Heart right ventricle (tissue), 16 donors: ENCODE measurements around the gene COLEC11. TPM values are rescaled to one million over a fixed set of nuclear protein-coding genes. Genes with fewer than 3 reads are reported as not detected.

Experiments
- ATAC-seq, 8 donors: fragments of 200-7000 bp; cut with Tn5 transposase; one replicate each; pipeline ENCODE4 v1.9.1; 2020; ENCODE audit warnings: mild to moderate bottlenecking in 8 of 8, moderate library complexity in 8 of 8, moderate number of reproducible peaks in 1 of 8
- DNase-seq, 2 donors: peaks; one replicate each; pipeline ENCODE4 v3.0.0-alpha.2; 2020
- H3K27ac ChIP-seq, 10 donors: fragments of 200-600 bp; sonication (generic) in 2 of 10; one replicate each; pipeline versions ENCODE4 v1.5.0 to v1.8.0; 2020 to 2022; ENCODE audit warnings: mild to moderate bottlenecking in 3 of 10
- H3K27me3 ChIP-seq, 7 donors: fragments of 200-600 bp; one replicate each; pipeline ENCODE4 v1.8.0; 2021 to 2022; ENCODE audit warnings: mild to moderate bottlenecking in 2 of 7
- H3K36me3 ChIP-seq, 9 donors: fragments of 200-600 bp; sonication (generic) in 1 of 9; one replicate each; pipeline versions ENCODE4 v1.5.0 to v1.8.0; 2020 to 2022; ENCODE audit warnings: mild to moderate bottlenecking in 2 of 9
- H3K4me1 ChIP-seq, 9 donors: fragments of 200-600 bp; sonication (generic) in 1 of 9; one replicate each; pipeline versions ENCODE4 v1.5.0 to v1.8.0; 2020 to 2022; ENCODE audit warnings: mild to moderate bottlenecking in 4 of 9
- H3K4me3 ChIP-seq, 10 donors: fragments of 200-600 bp; sonication (generic) in 2 of 10; one replicate each; pipeline versions ENCODE4 v1.5.0 to v1.8.0; 2020 to 2022; ENCODE audit warnings: mild to moderate bottlenecking in 7 of 10, moderate library complexity in 2 of 10
- H3K9me3 ChIP-seq, 11 donors: fragments of 200-600 bp in 10 of 11; sonication (generic) in 2 of 11; one replicate each; pipeline versions ENCODE4 v1.5.0 to v1.8.0; 2013 to 2022; ENCODE audit warnings: mild to moderate bottlenecking in 2 of 11, control low read depth in 1 of 11, moderate library complexity in 1 of 11
- CTCF ChIP-seq, 9 donors: fragments of 200-600 bp; sonication (generic) in 2 of 9; IDR thresholded peaks; one replicate each; pipeline versions ENCODE4 v1.5.0 to v1.8.0; 2021 to 2022; ENCODE audit warnings: antibody characterized with exemption in 9 of 9, mild to moderate bottlenecking in 5 of 9, moderate library complexity in 1 of 9
- WGBS, 2 donors: extraction: QIAGEN DNeasy Blood & Tissue Kit; methylation state at CpG; one replicate each; pipeline ENCODE4 v1.1.7; 2013; ENCODE audit warnings: inconsistent platforms in 1 of 2; 5-methylcytosine and 5-hydroxymethylcytosine counted together
- intact Hi-C, 10 donors: fragments of 100-400 bp; cut with DNase I; formaldehyde crosslinking; loops; one replicate each; pipeline versions ENCODE4 v1.11.1 to v1.14.2; 2022
- polyA plus RNA-seq, 2 donors: library from polyadenylated mRNA; stranded (reverse); fragments of 200-250 nt; gene quantifications; one replicate each; pipeline ENCODE4 v1.2.3, GENCODE V29; 2013
- total RNA-seq, 10 donors: library from RNA; stranded (reverse); fragmentation: NEBNext Ultra II Directional in 3 of 10; extraction: Animal tissue kit (Norgen Biotek cat#: 25700) in 3 of 10; gene quantifications; one replicate each; pipeline versions ENCODE4 v1.2.1 to v1.2.4, GENCODE V29; 2021 to 2023
- donor health status: Arrhythmogenic right ventricular cardiomyopathy.
- donor health status: ischemic (EF 13 %, LVEDD 7.1; RV severe dilation, severe dysfunction).
- donor health status: healthy with polysubstance abuse.
- donor health status: DM: no; HTN: yes; CAD: no.
- donor health status: DM: no; HTN: no; CAD: no.
- donor health status: ischemic (EF 25% LVEDD 6.9; RV normal size, moderate dysfunction).
- donor health status: ischemic (EF 25% LVEDD 5.7; RV mildly dilated, moderate dysfunction).
- donor health status: healthy.
- donor health status: DM: yes; HTN: yes; CAD: no.
- donor health status: Ischemic cardiomyopathy.
- donor health status: ischemic (EF 35%, LVEDD 5.7; RV mildly dilated, moderate dysfunction).
- donor health status: nonischemic (EF 11% LVEDD 7.7; RV severe dilation, severe dysfunction).
- donor health status: DM: yes; HTN: yes; CAD: no.
- donor health status: PGD.
- donor health status: ischemic (EF 29% LVEDD 5.4; RV normal size, mild dysfunction).
- donor health status: nonischemic (EF 23%, LVEDD 6.1; RV moderate dilation, normal function).

COLEC11 gene
- total and polyA plus RNA-seq, 12 donors = 2.0 to 26.7 (median 5.2) TPM

GRCh38 chr2:3557639-3558204 is 37.2 kb upstream of the COLEC11 start:
- TF ChIP-seq CTCF (IDR thresholded peaks at IDR 0.05) = no peak
- no peak for DNase-seq
- Histone ChIP-seq H3K9me3 (no peaks in the 10 kb centered on the region), H3K4me3 (peak overlapping the region; percentile 89 to 100 (median 94)), H3K36me3 (peaks cover 0 to 57% (median 20%) of the 10 kb centered on the region in 9 donors), H3K27ac (peak overlapping the region; percentile 16 to 97 (median 91)), H3K27me3 (no peaks in the 10 kb centered on the region), H3K4me1 (peaks cover 0 to 21% (median 19%) of the 10 kb centered on the region in 9 donors)
- intact Hi-C loops = loop anchor here in 4 of 10 donors (1.0 to 2.0 kb wide), 3 partner anchors 17 to 179 kb away; partner anchors contain the start of gene RPS7 (in 4 of the 4)
- 0 to 1% methylated on average over 40 of the region's 40 CpGs for WGBS, 2 donors
- ATAC-seq = peak in 2 of 8 donors; percentile 3 to 11

GRCh38 chr2:3558205-3559014 is 36.5 kb upstream of the COLEC11 start, which contains the start of gene RNASEH1:
RNASEH1 (minus strand) TSS chr2:3558333; CDS start chr2:3558260, 73 bp downstream.
- WGBS, 2 donors = 0 to 1% methylated on average over 67 of the region's 67 CpGs
- intact Hi-C loops = loop anchor here in 4 of 10 donors (1.0 to 2.0 kb wide), 3 partner anchors 16 to 180 kb away; partner anchors contain the start of gene RPS7 (in 4 of the 4)
- no peak for TF ChIP-seq CTCF (IDR thresholded peaks at IDR 0.05)
- DNase-seq (peak; percentile 98 to 99), ATAC-seq (peak; percentile 99 to 100 (median 100))
- peaks cover 0 to 21% (median 19%) of the 10 kb centered on the region in 9 donors for H3K4me1 ChIP-seq
- H3K4me3 ChIP-seq = peak within 1 kb of the TSS; percentile 89 to 100 (median 94)
- peaks cover 0 to 50% (median 20%) of the 10 kb centered on the region in 9 donors for H3K36me3 ChIP-seq
- peak within 1 kb of the TSS; percentile 73 to 97 (median 91) for H3K27ac ChIP-seq
- H3K27me3 ChIP-seq = no peaks in the 10 kb centered on the region
- H3K9me3 ChIP-seq = no peaks in the 10 kb centered on the region

GRCh38 chr2:3563521-3563976 is 31.4 kb upstream of the COLEC11 start:
- no peak for TF ChIP-seq CTCF (IDR thresholded peaks at IDR 0.05)
- ATAC-seq (no peak), DNase-seq (no peak)
- intact Hi-C loops = no loop called here
- Histone ChIP-seq H3K27me3 (no peaks in the 10 kb centered on the region), H3K27ac (no peak overlapping the region), H3K4me1 (peaks cover 0 to 10% (median 8%) of the 10 kb centered on the region in 9 donors), H3K4me3 (no peak overlapping the region), H3K36me3 (peaks cover 0 to 15% (median 0%) of the 10 kb centered on the region in 9 donors), H3K9me3 (no peaks in the 10 kb centered on the region)
- 92% methylated on average over 5 of the region's 5 CpGs for WGBS, 2 donors

- Histone ChIP-seq H3K36me3 (peaks cover 0 to 11% (median 0%) of the 10 kb centered on the region in 9 donors), H3K4me1 (no peaks in the 10 kb centered on the region), H3K27ac (no peak overlapping the region), H3K4me3 (no peak overlapping the region), H3K9me3 (no peaks in the 10 kb centered on the region), H3K27me3 (no peaks in the 10 kb centered on the region)
- DNase-seq (no peak), ATAC-seq (no peak)
- TF ChIP-seq CTCF (IDR thresholded peaks at IDR 0.05) = no peak
- intact Hi-C loops = no loop called here
- WGBS, 2 donors = 81 to 95% methylated on average over 6 of the region's 6 CpGs
These were observed 29.8 kb upstream of the COLEC11 start for GRCh38 chr2:3565117-3565516.
